GM18499 (cell line): ENCODE results near the gene SFTPB.
"Not testable (repeated sequence)": the region's sequence is repeated elsewhere in the genome, so short reads cannot be mapped to it uniquely, and the experiment has no call there.

Experiments used
- ATAC-seq: cut with Tn5 transposase; IDR thresholded peaks from one replicate; pipeline ENCODE4 v1.9.1; 2021; ENCODE audit warnings: moderate number of reproducible peaks; ENCODE audit not compliant: insufficient read depth, unreplicated experiment

SFTPB gene

GRCh38 chr2:85668009-85668856, at the start of gene SFTPB:
Gene SFTPB, minus strand, starts transcription at chr2:85668199. Its CDS starts 16 bp downstream, at chr2:85668183.
- ATAC-seq = no peak

GRCh38 chr2:85717308-85718008, 49.5 kb upstream of the SFTPB start:
- ATAC-seq = no peak

- no peak for ATAC-seq
These were observed 48.4 kb upstream of the SFTPB start for GRCh38 chr2:85716346-85716914.

DNA sequence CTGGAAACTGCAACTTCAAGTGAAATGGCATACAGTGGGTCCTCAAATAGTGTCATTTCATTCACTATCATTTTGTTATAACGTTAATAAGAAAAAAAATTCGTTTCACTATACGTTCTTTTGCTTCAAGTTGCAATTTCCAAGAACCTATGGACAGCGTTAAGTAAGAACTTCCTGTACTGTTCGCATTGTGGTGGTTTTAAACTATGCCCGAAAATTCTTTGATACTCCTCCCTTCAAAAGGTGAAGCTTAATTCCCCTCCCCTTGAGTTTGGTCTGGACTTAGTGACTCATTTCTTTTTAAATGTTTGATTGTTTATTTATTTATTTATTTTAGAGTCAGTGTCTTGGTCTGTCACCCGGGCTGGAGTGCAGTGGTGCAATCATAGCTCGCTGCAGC, 46.8 kb upstream of the SFTPB start:
- no peak for ATAC-seq

GRCh38 chr2:85714421-85714820, 46.4 kb upstream of the SFTPB start:
- not testable (repeated sequence) for ATAC-seq

DNA sequence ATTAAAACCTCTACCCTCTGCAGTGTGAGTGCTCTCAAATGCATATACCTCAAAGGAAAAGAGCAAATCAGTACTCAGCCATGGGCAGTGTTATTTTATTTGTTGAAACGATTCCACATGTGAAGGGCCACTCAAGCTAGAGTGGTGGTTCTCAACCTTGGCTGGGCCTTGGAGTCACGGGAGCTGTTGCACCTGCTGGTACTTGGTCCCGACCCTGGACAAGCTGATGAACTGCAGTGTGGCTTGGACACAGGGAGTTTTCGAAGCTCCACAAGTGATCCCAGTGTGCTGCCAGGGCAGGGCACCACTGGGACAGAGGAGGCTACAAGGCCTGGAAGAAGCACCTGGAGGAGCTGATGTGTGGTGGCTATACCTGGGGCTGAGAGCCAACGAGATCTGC, 45.8 kb upstream of the SFTPB start:
- no peak for ATAC-seq

DNA sequence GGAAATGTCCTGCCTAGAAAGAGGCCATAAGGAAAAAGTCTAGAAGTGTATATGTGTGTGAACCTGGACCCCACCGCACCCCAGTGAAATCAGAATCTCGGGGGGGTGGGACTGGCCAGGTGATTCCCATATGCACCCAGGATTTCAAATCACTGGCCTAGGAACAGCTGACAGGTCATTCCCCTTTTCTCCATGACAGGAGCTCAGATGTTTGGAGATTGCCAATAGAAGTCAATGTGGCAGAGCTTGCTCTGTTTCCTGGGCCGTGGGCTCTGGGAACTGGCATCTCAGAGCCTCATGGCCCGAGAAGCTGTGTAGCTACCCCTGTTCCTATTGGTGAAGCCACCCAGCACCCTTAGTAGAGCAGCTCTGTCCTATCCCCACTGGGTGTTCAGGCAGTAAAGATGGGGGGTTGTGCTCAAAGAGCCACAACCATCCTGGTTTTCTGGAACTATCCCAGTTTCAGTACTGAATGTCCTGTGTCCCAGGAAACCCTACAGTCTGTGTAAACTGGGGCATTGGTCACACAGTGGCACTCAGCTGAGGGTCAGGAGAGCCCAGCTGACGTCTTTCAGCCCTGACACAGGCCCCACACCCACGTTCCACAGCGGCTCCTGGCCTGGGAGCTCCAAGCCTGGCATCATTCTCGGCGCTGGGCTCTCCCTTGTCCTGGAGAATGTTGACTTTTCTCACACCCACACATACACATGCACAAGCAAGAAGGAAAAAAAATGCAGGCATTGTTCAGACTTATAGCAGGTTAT, 45.0 kb upstream of the SFTPB start:
- ATAC-seq = no peak

DNA sequence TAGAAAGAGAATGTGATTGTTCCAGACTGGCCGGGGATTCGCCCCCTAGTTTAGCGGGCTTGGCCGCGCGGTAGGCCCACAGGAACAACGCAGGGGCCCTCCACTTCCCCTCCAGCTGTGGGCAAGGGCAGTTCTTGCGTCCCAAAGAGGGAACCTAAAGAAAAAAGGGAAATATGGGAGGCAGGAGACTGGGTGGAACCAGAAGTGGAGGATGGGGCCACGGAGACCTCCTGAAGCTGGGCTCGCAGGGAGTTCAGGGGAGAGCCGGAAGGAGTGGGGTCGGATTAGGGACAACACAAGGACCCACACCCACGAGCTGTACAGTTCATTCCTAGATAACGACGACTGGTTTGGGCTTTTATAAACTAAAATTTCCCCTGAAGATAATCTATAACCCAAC, 44.3 kb upstream of the SFTPB start:
- no peak for ATAC-seq

- no peak for ATAC-seq
These were observed 43.6 kb upstream of the SFTPB start for GRCh38 chr2:85711578-85712060.

- ATAC-seq = no peak
These were observed 42.9 kb upstream of the SFTPB start for GRCh38 chr2:85710687-85711577.

- ATAC-seq = no peak
These were observed 41.4 kb upstream of the SFTPB start for GRCh38 chr2:85709401-85709811.

- no peak for ATAC-seq
These were observed 40.6 kb upstream of the SFTPB start for GRCh38 chr2:85708641-85709040.

DNA sequence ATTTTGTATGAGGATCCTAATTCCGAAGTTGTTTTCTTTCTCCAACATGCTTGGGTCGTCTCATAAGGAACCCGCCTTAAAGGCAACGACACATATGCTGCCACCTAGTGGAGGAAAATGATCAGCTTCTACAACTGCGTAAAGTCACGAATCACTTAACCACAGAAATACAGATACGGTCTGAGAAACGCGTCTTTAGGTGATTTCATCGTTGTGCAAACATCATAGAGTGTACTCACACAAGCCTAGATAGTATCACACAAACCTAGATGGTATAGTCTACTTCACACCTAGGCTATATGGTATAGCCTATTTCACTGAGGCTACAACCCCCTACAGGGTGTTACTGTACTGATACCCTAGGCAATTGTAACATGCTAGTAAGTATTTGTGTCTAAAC, 39.3 kb upstream of the SFTPB start:
- ATAC-seq = no peak

DNA sequence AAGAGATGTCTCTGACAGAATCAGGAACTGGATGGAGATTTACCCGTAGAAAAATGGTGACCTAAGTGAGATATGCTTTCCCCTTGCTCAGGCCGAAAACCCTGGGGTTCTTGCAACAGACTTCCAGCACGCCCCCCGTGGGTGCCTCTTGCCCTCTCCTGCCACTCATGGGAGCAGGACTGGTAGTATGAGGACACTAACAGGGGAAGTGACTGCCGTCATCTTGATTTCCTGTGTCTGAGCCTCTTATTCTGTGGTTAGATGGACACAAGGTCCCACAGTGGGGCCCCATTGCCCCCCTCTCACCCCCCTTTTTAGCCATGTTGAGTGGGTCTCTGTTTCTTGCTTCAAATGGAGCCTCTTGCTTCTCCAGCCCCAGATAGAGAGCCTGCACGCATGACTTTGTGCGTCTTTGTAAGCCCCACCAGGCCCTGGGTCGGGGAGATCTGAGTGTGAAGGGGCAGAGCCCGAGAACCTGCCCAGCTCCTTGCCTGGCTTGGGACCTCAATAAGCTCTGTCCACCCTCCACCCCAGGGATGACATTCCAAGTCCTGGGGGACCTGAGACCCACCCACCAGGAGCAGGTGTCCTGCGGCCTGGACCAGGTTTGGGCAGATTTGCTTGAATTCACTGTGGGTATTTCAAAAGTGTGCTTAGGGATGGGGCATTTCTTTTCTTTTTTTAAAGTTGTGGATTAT, 38.7 kb upstream of the SFTPB start:
- ATAC-seq = no peak

GRCh38 chr2:85706063-85706462, 38.1 kb upstream of the SFTPB start:
- ATAC-seq = no peak

DNA sequence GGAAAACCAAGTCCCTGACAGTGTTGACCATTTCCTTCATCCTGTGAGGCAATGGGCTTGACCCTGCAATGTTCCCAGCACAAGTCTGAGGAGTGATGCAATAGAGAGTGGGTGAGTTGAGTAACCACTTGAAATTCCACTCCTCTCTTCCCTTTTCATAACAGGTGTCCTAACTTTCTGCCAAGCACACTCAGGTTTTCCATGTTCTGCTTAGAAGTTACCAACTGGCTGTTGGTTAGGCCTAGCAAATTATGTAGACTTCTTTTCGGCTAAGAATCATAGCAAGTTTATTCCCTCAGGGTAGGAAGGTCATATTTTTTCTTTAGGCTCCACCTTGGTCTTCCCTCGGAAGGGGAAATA, 37.7 kb upstream of the SFTPB start:
- ATAC-seq = no peak

DNA sequence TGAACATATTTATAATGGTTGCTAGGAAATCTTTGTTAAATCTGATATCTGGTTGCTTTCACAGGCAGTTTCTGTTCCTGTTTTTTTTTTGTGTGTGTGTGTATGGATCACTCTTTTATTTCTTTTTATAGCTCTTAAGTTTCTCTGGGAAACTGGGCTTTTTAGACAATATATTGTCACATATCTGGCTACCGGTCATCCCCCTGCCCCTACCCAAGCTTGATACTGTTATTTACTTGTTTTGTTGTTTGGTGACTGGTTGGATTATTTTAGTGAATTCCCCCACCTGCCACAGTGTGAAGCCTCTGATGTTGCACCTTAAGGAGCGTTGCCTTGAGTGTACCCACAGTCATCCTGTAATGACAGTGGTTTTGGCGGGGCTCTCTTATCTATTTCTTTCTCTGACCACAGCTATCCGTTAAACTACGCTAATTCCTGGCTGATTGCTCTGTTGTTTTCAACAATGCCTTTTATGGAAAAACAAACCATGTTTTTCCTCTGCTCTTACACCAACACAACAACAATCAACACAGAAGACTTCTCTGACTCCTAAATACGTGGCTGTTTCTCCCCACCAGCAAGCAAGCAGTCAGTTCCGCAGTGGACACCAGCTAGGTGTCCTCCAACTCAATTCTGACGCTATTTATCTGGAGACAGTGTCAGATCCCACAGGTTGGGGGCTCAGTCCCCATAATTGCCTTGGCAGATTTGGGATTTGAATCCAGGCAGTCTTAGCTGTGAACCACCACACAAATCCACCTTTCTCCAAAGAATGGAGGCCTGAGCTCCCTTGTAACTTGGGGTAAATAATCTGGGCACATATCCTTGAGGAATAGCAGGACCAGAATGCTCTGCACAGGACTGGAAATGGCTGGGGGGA, 37.0 kb upstream of the SFTPB start:
- no peak for ATAC-seq

DNA sequence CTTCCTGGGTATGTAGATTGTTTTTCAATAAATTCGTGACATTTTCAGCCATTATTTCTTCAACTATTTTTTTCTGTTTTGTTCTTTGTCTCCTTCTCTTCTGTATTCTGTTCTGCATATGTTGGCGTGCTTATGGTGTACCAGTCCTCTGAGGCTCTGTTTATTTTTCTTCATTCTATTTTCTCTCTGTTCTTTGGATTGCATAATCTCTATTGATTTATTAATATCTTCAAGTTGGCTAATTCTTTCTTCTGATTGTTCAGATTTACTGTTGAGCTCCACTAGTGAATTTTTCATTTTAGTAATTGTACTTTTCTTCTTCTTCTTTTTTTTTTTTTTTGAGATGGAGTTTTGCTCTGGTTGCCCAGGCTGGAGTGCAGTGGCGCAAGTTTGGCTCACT, 36.0 kb upstream of the SFTPB start:
- no peak for ATAC-seq
